Stimulated activated CD4-positive, alpha-beta T cell treated with anti-CD3 and anti-CD28 coated beads, TNF-alpha, amount 100 ng/mL, for 48 hours (primary cell): Measurements from ENCODE around the gene GPR3.
"Not testable (repeated sequence)": the region's sequence is repeated elsewhere in the genome, so short reads cannot be mapped to it uniquely, and the experiment has no call there.

Experiments
- DNase-seq, 3 donors: peaks; one replicate each; pipeline ENCODE4 v3.0.0-alpha.2; 2020; ENCODE audit warnings: low read depth in 3 of 3

Gene GPR3

DNA sequence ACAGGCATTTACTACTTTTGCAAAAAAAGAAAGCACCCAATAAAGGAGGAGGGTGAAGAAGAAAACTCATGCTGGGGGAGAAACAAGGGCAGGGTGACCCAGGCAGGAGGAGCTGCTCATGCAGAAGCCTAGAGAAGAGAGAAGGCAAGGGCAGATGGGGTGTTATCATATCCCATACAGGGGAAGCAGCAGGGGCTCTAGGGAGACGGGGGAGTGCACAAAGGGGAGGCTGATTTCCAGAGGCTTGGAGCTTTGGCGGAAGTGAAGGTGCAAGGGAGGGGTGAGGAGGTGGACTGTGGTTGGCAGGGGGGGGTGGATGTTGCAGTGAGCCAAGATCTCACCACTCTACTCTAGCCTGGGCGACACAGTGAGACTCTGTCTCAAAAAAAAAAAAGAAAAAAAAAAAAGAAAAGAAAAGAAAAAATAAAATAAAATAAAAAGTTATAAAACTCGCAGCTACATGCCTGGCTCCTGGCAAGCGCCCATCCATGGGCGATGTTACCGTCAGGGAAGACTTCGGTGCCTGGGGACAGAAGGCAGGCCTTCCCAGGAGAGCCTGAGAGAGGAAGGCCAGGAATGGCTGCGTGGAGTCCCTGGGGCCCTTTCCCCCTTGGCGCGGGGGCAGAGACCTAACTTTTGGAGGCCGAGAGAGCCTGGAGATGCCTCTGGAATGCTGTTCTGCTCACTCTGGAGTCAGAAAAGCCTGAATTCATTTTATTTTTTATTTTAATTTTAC, 14.5 kb upstream of the GPR3 start:
- no peak for DNase-seq

DNA sequence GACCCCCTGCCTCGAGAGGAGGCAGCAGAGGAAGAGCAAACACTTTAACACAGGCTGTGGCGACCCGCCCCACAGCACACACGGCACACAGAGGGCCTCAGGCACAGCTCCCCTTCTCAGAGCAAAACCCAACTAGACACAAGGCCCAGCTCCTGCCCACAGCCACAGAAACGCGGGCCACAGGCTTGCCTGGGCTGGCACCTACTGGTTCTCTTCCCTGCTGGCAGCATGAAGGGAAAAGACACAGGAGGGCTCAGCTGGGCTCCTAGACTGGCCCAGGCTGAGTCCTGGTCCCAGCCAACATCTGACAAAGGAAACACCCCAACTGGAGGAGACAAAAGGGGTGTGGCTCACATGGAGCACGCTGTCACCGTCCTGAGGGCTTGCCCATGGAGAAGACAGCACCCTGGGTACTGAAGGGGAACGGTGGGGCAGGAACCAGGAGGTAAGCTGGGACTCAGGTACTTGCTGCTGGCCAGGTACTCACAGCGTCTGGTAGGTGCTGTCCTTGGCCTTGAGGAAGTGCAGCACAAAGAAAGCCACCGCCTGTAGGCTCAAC, 12.8 kb upstream of the GPR3 start:
- DNase-seq: no peak

DNA sequence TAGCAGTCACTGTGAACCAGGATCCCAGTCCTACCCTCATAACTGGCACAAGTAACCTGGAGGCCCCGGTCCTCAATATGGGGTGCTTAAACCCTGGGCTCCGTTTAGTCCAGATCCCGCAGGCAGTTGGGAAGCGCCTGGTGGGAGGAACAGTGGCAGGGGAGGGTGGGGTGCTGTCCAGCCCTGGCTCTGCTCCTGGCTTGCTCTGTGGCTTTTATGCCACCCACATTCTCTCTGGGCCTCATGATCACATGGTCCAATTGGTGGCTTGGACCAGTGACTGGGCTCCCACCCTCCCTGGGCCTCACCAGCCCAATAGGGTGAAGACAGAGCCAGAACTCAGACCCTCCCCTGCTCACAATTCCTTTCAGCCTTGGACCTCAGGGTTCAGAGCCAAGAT, 12.2 kb upstream of the GPR3 start:
- DNase-seq: no peak

- DNase-seq: no peak
These were observed 11.4 kb upstream of the GPR3 start for GRCh38 chr1:27380766-27381733.

DNA sequence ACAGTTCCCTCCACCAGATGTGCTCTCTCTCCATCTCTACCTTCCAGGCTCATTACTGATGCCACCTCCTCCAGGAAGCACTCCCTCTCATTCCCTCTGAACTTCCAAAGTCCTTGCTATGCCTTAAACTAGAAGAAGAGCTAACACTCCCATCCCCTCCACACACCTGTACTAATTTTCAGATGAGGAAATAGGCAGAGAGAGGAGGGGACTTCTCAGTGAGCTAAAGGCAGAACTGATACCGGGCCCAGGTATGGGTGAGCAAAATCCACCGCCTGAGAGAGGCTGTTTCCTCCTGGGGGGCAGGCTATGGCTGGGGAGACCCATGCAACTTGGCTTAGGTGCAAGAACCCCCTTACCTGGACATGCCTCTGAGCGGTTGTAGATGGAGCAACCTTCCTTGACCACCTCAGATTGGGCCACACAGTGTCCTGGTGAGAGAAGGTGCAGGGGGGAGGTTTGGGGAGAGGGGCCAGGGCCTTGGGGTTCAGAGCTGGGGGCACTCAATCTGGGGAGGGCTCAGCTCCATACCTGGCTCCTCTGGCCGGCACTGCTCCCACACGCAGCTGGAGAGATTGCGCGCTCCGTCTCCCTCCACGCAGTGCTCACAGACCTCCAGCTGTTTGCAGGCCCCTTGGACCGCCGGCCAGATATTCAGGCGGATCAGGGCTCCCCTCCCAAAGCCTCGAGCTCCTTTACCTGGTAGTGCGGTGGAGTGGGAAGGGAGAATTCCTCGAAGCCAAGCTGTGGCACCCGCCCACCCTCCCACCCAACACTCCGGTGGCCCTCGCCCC, 10.3 kb upstream of the GPR3 start:
- DNase-seq: no peak

DNA sequence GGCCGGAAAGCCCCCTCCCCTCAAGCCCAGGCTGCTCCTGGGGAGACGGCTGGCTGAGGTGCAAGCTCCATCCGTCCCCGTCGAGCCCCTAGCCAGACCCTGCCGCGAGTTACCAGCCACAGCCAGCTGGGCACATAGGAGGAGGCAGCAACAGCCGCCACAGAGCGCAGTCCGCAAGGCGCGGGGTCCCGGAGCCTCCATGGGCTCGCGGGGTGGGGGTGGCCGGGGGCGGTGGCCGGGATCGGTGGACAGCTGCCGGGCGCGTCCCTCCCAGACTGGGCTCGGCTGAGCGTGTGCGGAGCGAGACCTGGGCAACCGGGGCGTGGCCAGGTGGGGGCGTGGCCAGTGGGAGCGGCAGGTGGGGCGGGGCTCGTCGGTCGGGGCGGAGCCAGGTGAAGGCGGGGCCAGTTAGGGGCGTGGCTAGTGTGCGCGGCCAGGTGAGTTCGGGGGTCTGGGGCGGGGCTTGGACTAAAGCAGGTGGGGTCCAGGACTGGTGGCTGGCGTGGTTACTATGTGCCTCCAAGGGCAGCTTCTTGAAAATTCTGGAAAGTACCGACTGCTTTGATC, 9.3 kb upstream of the GPR3 start, which contains the start of gene CD164L2:
Gene CD164L2 (minus strand): TSS at position 295 of the 567 bp plus-strand sequence. CDS start 94 bp downstream, at position 201.
- peak in 1 of 3 donors; percentile 37 for DNase-seq

GRCh38 chr1:27383661-27384060, 8.8 kb upstream of the GPR3 start:
- DNase-seq: no peak

- not testable (repeated sequence) for DNase-seq
These were observed 7.6 kb upstream of the GPR3 start for GRCh38 chr1:27384797-27385196.

- peak; percentile 43 to 73 (median 58) for DNase-seq
These were observed 4.0 kb upstream of the GPR3 start for GRCh38 chr1:27388337-27389005.

DNA sequence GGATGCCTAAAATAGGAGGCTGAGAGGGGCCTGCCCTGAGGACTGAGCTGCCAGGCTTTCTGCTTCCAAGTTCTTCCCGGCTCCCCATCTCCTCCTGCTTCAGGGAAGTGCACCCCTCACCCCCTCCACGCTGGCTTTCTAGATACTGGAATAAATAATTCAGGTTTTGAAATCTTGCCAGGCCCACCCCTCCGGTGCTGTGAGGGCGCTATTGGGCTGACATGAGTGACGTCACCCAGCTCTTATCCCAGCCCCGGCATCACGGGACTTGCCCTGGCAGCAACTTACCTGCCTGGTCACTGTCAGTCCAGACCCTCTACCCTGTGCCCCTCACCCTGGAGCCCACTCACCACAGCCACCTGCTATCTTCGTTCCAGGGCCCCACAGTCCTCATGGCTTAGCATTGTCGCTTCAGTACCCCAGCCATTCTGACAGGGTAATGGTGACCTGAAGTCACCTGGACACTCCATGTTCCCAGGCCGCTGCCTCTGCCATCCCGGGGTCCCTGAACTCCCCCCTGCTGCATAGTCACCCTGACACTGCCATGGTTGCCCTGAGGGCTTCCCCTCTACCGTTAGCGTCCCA, 819 bp upstream of the GPR3 start:
- no peak for DNase-seq

DNA sequence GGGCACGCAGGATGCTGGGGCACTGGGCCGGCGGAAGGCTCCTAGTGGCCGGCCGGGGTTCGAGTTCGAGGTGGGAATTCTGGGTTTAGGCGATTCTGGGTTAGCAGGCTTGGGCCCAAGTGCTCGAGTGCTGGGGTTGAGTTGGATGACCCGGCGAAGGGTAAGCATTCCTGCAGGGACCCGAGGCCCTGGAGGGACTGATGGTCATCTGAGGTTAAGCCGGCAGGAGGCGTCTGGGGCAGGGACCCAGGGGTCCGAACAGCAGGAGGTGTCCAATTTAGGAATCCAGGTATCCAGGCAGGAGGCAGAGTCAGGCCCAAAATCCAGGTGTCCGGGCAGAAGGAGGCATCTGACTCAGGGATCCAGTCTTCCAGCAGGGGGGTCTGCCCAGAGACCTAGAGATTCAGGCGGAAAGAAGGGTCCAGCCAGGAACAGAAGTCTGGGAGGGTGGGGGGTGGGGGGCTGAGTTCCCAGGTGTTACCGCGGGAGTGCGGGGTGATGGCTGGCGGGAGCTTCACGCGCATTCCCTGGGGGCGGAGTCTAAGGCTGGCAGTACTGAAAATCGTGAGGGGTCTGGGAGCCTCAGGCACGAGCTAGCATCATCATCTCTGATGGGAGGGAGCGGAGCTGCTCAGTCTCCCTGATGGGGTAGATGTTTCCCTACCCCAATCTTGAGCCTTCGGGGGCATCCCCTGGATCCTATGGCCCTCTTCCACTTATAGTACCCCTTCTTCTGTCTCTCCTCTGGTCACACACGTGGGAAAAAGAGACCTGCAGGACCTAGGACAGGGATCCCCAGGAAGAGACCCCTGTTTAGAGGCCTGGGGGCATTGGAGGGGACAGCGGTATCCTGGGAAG, 585 bp downstream of the GPR3 start:
- DNase-seq: no peak

DNA sequence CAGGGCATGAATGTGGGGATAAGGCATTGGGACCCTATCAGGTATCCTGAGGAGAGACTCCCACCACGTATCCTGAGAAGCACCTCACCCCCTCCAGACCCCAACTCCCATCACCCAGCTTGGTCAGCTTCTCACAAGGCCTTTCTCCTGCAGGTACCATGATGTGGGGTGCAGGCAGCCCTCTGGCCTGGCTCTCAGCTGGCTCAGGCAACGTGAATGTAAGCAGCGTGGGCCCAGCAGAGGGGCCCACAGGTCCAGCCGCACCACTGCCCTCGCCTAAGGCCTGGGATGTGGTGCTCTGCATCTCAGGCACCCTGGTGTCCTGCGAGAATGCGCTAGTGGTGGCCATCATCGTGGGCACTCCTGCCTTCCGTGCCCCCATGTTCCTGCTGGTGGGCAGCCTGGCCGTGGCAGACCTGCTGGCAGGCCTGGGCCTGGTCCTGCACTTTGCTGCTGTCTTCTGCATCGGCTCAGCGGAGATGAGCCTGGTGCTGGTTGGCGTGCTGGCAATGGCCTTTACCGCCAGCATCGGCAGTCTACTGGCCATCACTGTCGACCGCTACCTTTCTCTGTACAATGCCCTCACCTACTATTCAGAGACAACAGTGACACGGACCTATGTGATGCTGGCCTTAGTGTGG, 1.3 kb downstream of the GPR3 start:
- DNase-seq: no peak

- DNase-seq: no peak
These were observed 1.8 kb downstream of the GPR3 start for GRCh38 chr1:27394282-27394658.

- no peak for DNase-seq
These were observed 2.5 kb downstream of the GPR3 start for GRCh38 chr1:27394925-27395324.

GRCh38 chr1:27395441-27396195, 3.2 kb downstream of the GPR3 start:
- peak; percentile 54 to 69 (median 69) for DNase-seq

DNA sequence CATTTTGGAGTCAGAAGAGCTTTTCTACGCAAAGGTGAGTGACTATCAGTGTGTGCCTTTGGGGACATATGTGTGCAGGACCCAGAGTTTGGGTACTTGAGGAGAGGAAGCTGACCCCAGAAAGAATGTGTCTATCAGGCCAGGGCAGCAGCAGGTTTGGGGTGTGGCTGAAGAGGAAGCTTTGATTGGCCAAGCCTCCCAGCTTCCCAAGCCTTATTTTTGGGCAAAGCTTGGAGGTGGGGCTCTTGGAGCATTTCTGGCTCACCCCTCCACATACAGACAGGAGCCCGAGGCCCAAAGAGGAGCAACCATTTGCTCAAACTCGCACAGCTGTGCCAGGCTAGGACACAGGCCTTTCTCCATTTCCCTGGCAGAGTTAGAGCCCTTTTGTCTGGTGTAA, 4.7 kb downstream of the GPR3 start:
- DNase-seq: no peak

DNA sequence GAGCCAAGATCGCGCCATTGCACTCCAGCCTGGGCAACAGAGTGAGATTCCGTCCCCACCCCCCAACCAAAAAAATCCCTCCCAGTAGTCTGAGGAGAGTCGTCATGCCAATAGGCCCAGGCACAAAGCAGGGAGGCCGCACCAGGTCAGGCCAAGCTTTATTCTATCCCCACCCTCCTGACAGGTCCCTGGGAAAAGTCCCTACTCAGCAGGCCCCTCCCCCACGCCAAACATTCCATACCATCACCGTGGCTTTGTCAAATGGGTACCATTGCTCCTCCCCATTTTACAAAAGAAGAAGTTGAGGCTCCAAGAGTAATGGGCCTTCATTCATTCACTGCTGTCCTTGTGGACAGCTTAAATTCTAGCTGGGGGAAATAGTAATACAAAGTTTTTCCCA, 5.3 kb downstream of the GPR3 start:
- DNase-seq: no peak
